ENCODE measurements around the gene SYMPK. TPM values are rescaled to one million over a fixed set of nuclear protein-coding genes. Genes with fewer than 3 reads are reported as not detected.
"Not testable (repeated sequence)": the region's sequence is repeated elsewhere in the genome, so short reads cannot be mapped to it uniquely, and the experiment has no call there.

Gene SYMPK
- 27.8 and 33.0 TPM in 2 replicates for total RNA-seq (2014; rRNA removed; shearing (Covaris generic))

GRCh38 chr19:45862564-45863334 is at the start of gene SYMPK:
Gene SYMPK (minus strand): TSS chr19:45863147. CDS start chr19:45854495, 8,652 bp downstream.
- peak; percentile 98 for DNase-seq (ENCODE audit: low read depth)

DNA sequence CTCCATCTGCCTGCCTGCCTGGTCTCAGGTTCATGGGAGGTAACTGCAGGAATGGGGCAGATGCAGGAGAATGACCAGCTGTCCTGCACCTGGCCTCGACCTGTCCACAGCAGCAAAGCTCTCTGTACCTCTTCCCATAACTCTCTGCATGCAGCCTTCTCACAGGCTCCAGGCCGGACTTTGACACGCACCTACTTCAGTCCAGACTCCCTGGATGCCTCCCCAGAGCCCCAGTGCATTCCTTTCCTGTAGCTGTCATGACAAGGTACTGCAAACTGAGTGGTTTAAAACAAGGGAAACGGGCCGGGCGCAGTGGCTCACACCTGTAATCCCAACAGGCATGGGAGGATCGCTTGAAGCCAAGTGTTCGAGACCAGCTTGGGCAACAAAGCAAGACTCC is 48.3 kb upstream of the SYMPK start:
- no peak for DNase-seq (ENCODE audit: low read depth)

DNA sequence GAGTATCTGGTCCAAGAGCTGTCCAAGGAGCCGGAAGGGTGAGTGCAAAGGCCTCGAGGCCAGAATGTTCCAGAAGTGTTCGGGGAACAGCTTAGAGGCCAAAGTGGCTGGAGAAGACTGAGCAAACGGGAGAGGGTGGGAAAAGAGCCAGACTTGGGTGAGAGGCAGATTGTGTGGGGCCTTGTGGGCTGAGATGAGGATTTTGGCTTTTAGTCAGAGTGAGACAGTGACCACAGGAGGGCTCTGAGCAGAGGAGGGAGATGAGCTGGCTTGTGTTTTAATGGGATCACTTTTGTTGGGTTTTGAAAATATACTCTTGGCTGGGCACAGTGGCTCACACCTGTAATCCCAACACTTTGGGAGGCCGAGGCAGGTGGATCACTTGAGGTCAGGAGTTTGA is 46.0 kb upstream of the SYMPK start:
- peak; percentile 42 for DNase-seq (ENCODE audit: low read depth)

- peak; percentile 18 for DNase-seq (ENCODE audit: low read depth)
These were observed 43.3 kb upstream of the SYMPK start for GRCh38 chr19:45906221-45906620.

- no peak for DNase-seq (ENCODE audit: low read depth)
These were observed 42.1 kb upstream of the SYMPK start for GRCh38 chr19:45905011-45905410.

DNA sequence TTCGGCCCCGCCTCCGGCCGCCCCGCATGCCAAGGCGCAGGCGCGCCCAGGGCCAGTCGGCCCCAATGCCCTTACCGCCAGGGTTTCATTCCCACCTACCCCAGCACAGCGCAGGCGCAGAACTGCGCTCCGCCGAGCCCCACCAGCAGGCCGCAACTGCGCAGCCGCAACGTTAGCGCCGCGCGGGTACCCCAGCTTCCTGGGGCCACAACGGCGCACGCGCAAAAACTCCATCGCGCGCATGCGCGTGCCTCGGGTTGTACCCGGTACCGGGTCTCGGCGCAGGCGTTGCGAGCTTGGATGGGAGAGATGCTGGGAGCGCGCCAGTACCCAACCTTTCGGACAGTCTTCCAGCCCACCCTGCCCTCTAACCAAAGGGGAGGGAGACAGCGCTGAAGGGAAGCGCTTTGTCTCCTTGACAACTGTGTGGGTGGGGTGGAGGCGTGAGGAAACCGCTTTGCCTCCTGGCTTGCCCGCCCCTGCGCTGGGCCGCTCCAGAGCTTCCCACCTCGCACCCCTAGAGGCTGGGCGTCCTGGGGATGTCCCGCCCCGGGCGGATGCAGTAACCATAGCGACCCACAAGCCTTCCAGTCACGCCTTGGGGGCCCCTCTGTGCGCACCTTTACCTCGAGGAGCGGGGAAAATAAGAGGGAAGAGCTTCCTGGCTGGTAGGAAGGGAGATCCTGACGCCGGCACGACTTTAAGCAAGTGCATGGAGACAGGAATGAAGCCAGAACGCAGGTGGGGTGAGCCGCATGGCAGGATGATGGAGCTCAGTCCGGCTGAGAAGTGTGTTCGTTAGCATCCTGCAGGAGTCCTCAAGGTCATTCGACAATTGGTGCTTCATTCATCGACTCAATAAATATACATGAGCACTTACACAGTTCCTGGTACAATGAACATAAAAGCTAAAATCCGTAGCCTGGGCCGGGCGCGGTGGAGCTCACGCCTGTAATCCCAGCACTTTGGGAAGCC is 40.0 kb upstream of the SYMPK start:
- peak; percentile 94 for DNase-seq (ENCODE audit: low read depth)

DNA sequence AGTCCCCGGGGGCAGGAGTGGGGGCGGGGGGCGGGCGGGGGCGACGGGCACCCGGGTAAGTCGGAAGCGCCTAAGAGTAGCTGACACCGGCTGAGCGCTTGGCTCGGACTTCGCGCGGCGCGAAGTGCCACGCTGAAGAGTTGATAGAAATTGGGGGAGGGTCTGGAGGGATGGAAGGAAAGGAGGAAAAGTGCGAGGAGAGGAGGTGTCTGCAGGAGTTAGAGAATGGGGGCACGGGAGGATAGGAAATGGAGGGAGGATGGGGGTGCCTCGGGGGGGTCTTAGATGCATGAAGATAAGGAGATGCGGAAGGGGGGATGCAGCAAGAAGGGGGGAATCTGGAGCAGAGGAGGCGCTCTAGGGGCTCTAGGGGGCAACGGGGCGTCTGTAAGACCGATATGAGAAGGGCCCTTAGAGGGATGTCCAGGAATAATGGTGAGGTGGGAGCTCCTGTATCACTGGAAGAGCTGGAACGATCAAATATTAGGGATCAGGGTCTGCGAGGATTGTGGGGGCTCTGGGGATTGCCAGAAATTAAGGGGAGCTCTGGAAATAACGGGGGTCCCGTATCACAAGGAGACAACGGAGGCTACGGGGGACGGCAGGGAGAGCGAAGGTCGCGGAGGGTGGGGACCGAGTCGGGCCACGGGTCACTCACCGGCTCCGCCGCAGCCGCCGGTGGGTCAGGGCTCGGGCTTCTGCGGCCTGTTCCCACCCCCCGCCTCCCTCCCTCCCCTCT is 39.1 kb upstream of the SYMPK start, which contains the start of gene MYPOP:
Gene MYPOP (minus strand): TSS at position 702 of the 739 bp plus-strand sequence. CDS start 840 bp downstream, outside the sequence.
- no peak for DNase-seq (ENCODE audit: low read depth)

DNA sequence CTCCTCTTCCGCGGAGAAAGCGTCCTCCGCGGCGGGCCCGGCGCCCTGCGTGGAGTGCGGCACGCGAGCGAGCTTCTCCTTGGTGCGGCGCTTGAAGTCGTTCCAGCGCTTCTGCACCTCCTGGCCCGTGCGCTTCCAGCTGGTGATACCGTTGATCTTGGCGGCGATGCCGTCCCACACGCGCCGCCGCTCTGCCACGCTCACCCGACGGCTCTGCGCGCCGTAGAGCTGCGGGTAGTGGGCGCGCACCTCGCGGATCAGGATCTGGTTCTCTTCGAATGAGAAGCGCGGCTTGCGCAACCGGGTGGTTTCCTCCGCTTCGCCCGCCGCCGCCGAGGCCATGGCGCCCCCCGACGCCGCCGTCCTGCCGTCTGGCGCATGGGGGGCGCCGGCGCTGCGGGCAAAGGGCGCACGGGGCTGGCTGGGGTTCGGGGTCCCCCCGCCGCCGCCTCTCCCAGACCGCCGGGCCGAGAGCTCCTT is 38.5 kb upstream of the SYMPK start:
- no peak for DNase-seq (ENCODE audit: low read depth)

GRCh38 chr19:45900738-45901431 is 37.9 kb upstream of the SYMPK start:
- DNase-seq (ENCODE audit: low read depth), result no peak

- no peak for DNase-seq (ENCODE audit: low read depth)
These were observed 37.1 kb upstream of the SYMPK start for GRCh38 chr19:45899919-45900589.

DNA sequence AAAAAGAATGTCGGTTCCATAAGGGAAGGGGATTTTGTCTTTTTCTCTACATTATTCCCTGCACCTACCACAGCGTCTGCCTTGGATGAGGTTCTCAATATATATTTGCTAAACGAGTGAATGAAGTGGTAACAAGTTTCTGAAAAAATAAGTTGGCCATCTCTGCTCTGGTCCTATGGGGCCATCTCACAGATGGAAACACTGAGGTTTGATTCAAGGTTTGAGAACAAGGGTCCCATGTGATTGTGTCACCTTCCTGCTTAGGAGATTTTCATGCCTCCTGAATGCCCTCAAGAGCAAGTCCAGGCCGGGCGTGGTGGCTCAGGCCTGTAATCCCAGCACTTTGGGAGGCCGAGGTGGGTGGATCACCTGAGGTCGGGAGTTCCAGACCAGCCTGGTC is 36.3 kb upstream of the SYMPK start:
- no peak for DNase-seq (ENCODE audit: low read depth)

DNA sequence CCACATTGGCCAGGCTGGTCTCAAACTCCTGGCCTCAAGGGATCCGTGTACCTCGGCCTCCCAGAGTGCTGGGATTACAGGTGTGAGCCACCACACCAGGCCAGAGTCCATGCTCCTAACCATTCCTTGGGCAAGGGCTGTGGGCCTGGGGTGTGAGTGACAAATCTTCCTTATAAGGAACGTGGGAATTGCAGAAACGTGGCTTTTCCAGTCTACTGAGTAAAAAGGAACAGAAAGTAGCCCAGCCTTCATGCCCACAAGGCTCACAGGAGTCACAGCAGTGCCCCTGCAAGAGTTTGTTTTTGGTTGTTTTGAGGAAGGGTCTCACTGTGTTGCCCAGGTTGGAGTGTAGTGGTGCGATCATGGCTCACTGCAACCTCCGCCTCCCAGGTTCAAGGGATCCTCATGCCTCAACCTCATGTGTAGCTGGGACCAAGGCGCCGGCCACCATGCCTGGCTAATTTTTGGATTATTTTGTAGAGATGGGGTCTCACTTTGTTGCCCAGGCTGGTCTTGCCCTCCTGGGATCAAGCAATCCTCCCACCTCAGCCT is 34.4 kb upstream of the SYMPK start:
- DNase-seq (ENCODE audit: low read depth), result no peak

- not testable (repeated sequence) for DNase-seq (ENCODE audit: low read depth)
These were observed 33.1 kb upstream of the SYMPK start for GRCh38 chr19:45895983-45896599.

DNA sequence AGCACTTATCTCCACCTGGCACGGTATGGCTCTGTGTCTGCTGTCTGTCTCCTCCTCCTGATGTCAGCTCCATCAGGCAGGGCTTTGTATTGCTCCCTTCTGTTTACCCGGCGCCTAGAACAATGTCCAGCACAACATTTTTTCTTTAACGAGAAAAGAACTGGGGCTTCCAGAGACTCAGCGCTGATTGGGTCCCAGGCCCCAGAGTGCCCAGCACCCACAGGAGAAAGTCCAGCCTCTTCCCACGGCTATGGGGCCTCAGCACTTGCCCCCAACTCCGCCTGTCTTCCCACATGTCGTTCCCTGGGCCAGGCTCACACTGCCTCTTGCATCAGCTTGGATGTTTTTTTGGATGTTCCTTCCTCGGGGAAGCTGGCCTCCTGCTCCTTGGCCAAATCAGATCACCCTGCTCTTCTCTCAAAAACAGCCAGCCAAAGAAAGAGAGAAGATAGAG is 32.6 kb upstream of the SYMPK start:
- DNase-seq (ENCODE audit: low read depth), result no peak

- DNase-seq (ENCODE audit: low read depth), result no peak
These were observed 27.9 kb upstream of the SYMPK start for GRCh38 chr19:45890877-45891276.

GRCh38 chr19:45889210-45889885 is 26.4 kb upstream of the SYMPK start:
- DNase-seq (ENCODE audit: low read depth), result no peak

DNA sequence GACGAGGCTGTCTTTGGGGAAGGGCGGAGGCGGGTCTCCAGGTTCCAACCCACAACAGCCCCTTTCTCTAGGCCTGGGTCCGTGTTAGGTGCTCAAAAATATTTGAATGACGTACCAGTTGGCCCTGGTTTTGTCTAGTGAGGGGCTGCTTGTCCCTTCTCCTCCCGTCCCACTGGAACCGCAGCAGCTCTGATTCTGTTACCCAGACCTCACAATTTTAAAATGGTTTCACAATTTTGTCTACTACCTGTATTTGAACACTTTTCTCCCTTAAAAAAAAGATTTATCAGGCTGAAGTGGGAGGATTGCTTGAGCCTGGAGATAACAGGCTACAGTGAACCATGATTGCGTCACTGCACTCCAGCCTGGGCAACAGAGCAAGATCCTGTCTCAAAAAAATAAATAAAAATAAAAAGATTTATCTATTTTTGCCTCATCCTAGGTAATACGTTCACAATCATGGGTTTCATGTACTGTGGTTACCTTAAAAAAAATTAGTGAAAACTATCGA is 24.3 kb upstream of the SYMPK start:
- no peak for DNase-seq (ENCODE audit: low read depth)

- peak; percentile 92 for DNase-seq (ENCODE audit: low read depth)
These were observed 23.7 kb upstream of the SYMPK start for GRCh38 chr19:45886427-45887199.

All from RPMI7951 (cell line).